HCT116 (cell line): ENCODE results near the gene CLEC19A. TPM values are rescaled to one million over a fixed set of nuclear protein-coding genes. Genes with fewer than 3 reads are reported as not detected.

Experiments
- ATAC-seq: fragments of 200-7000 bp; cut with Tn5 transposase; 2 replicates; pipeline ENCODE4 v1.9.1; 2020; ENCODE audit warnings: mild to moderate bottlenecking, moderate library complexity
- BruUV-seq: library from RNA; stranded (reverse); fragments of 400-500 nt; replicated peaks from 2 replicates; lab custom pipeline; 2021; lab: Mats Ljungman, UMichigan
- CTCF ChIA-PET: fragments of 300-600 bp; sonication (Branson Sonifier 250); formaldehyde crosslinking; loops from one replicate; lab custom pipeline; 2021; ENCODE audit warnings: antibody characterized with exemption; lab: Charles Lee
- POLR2A ChIA-PET: fragments of 300-600, 350-600 bp; sonication (Branson Sonifier 250); formaldehyde crosslinking; loops from one replicate; lab custom pipeline; 2021; ENCODE audit warnings: antibody characterized with exemption; lab: Charles Lee
- RAD21 ChIA-PET, 2 experiments: fragments of 300-600 bp; sonication (Branson Sonifier 250); formaldehyde crosslinking; loops; one replicate each; lab custom pipeline; 2023; ENCODE audit warnings: low total read pairs in 2 of 2; ENCODE audit not compliant: uncharacterized antibody in 2 of 2, unreplicated experiment in 2 of 2, low non-redundant PET in 1 of 2; lab: Charles Lee
- DNase-seq: peaks from one replicate; pipeline ENCODE4 v3.0.0-alpha.2; 2010; ENCODE audit warnings: low read depth, low spot score
- H2AFZ ChIP-seq: fragments of 200-600 bp; shearing (Covaris generic), sonication (generic); 2 replicates; pipeline ENCODE4 v1.6.1; 2017; ENCODE audit warnings: low read depth, mixed run types, mixed read lengths, antibody characterized with exemption, low read length; ENCODE audit not compliant: poor library complexity, severe bottlenecking
- H3K27ac ChIP-seq: 2 replicates; pipeline ENCODE4 v1.5.1; 2012; ENCODE audit warnings: low read depth, low read length
- H3K27me3 ChIP-seq: fragments of 200-600 bp; sonication (generic); 2 replicates; pipeline ENCODE4 v1.6.1; 2016; ENCODE audit warnings: mixed run types, low read length, mixed read lengths; ENCODE audit not compliant: insufficient read depth
- H3K36me3 ChIP-seq, 2 experiments: fragments of 200-500 bp in 1 of 2; fragments of 200-600 bp in 1 of 2; sonication (Bioruptor generic) in 1 of 2; sonication (generic) in 1 of 2; 2 replicates each; pipeline versions ENCODE4 v1.5.1 to v1.6.1; 2014 to 2016; ENCODE audit warnings: low read length in 2 of 2, inconsistent platforms in 1 of 2, mixed read lengths in 1 of 2, mixed run types in 1 of 2; ENCODE audit not compliant: insufficient read depth in 2 of 2, control insufficient read depth in 1 of 2
- H3K4me1 ChIP-seq, 2 experiments: fragments of 200-600 bp in 1 of 2; sonication (generic) in 1 of 2; 2 replicates each; pipeline versions ENCODE4 v1.5.1 to v1.6.1; 2012 to 2017; ENCODE audit warnings: low read length in 2 of 2, inconsistent platforms in 1 of 2, mild to moderate bottlenecking in 1 of 2, mixed read lengths in 1 of 2, mixed run types in 1 of 2, moderate library complexity in 1 of 2; ENCODE audit not compliant: insufficient read depth in 2 of 2, control insufficient read depth in 1 of 2
- H3K4me2 ChIP-seq: fragments of 200-600 bp; sonication (generic); 2 replicates; pipeline ENCODE4 v1.6.1; 2017; ENCODE audit warnings: mixed run types, low read length, mixed read lengths
- H3K4me3 ChIP-seq, 2 experiments: fragments of 200-600 bp in 1 of 2; sonication (generic) in 1 of 2; replicated peaks in 1 of 2; 2 replicates each; pipeline ENCODE4 v1.5.1; 2011 to 2016; ENCODE audit warnings: low read length in 2 of 2, control low read depth in 1 of 2, low read depth in 1 of 2, mild to moderate bottlenecking in 1 of 2, mixed read lengths in 1 of 2, mixed run types in 1 of 2
- H3K79me2 ChIP-seq: fragments of 200-600 bp; sonication (generic); 2 replicates; pipeline ENCODE4 v1.6.1; 2017; ENCODE audit warnings: mild to moderate bottlenecking, mixed run types, low read length, moderate library complexity, mixed read lengths; ENCODE audit not compliant: insufficient read depth
- H3K9ac ChIP-seq: fragments of 200-600 bp; sonication (generic); 2 replicates; pipeline ENCODE4 v1.6.1; 2016; ENCODE audit warnings: low read length, mixed read lengths
- H3K9me2 ChIP-seq: fragments of 200-600 bp; sonication (generic), shearing (Covaris generic); 2 replicates; pipeline ENCODE4 v1.6.1; 2017; ENCODE audit warnings: mixed run types, mild to moderate bottlenecking, moderate library complexity; ENCODE audit not compliant: insufficient read depth
- H3K9me3 ChIP-seq, 2 experiments: fragments of 200-500 bp in 1 of 2; fragments of 200-600 bp in 1 of 2; sonication (Bioruptor generic) in 1 of 2; sonication (generic) in 1 of 2; 2 replicates each; pipeline ENCODE4 v1.6.1; 2014 to 2017; ENCODE audit warnings: low read length in 2 of 2, mixed read lengths in 2 of 2, inconsistent platforms in 1 of 2, low read depth in 1 of 2, mild to moderate bottlenecking in 1 of 2, mixed run types in 1 of 2, moderate library complexity in 1 of 2; ENCODE audit not compliant: control insufficient read depth in 1 of 2, insufficient read depth in 1 of 2
- H4K20me1 ChIP-seq: fragments of 200-600 bp; sonication (generic), shearing (Covaris generic); 2 replicates; pipeline ENCODE4 v1.6.1; 2017; ENCODE audit warnings: mixed run types, mild to moderate bottlenecking, moderate library complexity; ENCODE audit not compliant: insufficient read depth
- CBX3 ChIP-seq: IDR thresholded peaks from 2 replicates; pipeline ENCODE4 v1.6.1; 2012; ENCODE audit warnings: low read depth
- CEBPB ChIP-seq: IDR thresholded peaks from 2 replicates; pipeline ENCODE4 v1.6.1; 2012; ENCODE audit warnings: low read depth
- CTCF ChIP-seq, 3 experiments: fragments of 200-600 bp in 1 of 3; sonication (generic) in 1 of 3; IDR thresholded peaks in 2 of 3; conservative IDR thresholded peaks in 1 of 3; 2 replicates each; pipeline ENCODE4 v1.5.1; 2012 to 2017; ENCODE audit warnings: low read depth in 2 of 3, low read length in 2 of 3, antibody characterized with exemption in 1 of 3, borderline replicate concordance in 1 of 3, control low read depth in 1 of 3, mild to moderate bottlenecking in 1 of 3, mixed read lengths in 1 of 3, mixed run types in 1 of 3, moderate library complexity in 1 of 3; ENCODE audit not compliant: insufficient read depth in 1 of 3
- EGR1 ChIP-seq: IDR thresholded peaks from 2 replicates; pipeline ENCODE4 v1.6.1; 2012; ENCODE audit warnings: low read depth
- EZH2 ChIP-seq: fragments of 200-600 bp; sonication (generic); IDR thresholded peaks from 2 replicates; pipeline ENCODE4 v1.6.1; 2017; ENCODE audit warnings: antibody characterized with exemption, mixed run types
- JUND ChIP-seq: IDR thresholded peaks from 2 replicates; pipeline ENCODE4 v1.6.1; 2012
- POLR2A ChIP-seq: IDR thresholded peaks from 2 replicates; pipeline ENCODE4 v1.7.0; 2011; ENCODE audit warnings: borderline replicate concordance; ENCODE audit not compliant: insufficient read depth, insufficient read length; ENCODE audit errors: extremely low read depth
- POLR2AphosphoS5 ChIP-seq: IDR thresholded peaks from 2 replicates; pipeline ENCODE4 v1.6.1; 2011; ENCODE audit warnings: mild to moderate bottlenecking, low read depth, low read length, moderate library complexity
- RAD21 ChIP-seq: IDR thresholded peaks from 2 replicates; pipeline ENCODE4 v1.6.1; 2012; ENCODE audit warnings: low read depth, mild to moderate bottlenecking
- REST ChIP-seq: IDR thresholded peaks from 2 replicates; pipeline ENCODE4 v1.6.1; 2012; ENCODE audit warnings: low read depth
- SIN3A ChIP-seq: IDR thresholded peaks from 2 replicates; pipeline ENCODE4 v1.6.1; 2012; ENCODE audit warnings: low read depth
- SRF ChIP-seq: IDR thresholded peaks from 2 replicates; pipeline ENCODE4 v1.6.1; 2012; ENCODE audit warnings: low read depth
- TCF7L2 ChIP-seq: IDR thresholded peaks from 2 replicates; pipeline ENCODE4 v1.7.0; 2011; ENCODE audit warnings: borderline replicate concordance, inconsistent platforms; ENCODE audit not compliant: insufficient read depth, insufficient read length; ENCODE audit errors: extremely low read depth
- ZFX ChIP-seq: fragments of 450-650 bp; IDR thresholded peaks from 2 replicates; pipeline ENCODE4 v1.6.1; 2017
- ZNF274 ChIP-seq: fragments of 200-500 bp; sonication (Bioruptor generic); IDR thresholded peaks from 2 replicates; pipeline ENCODE4 v1.6.1; 2014; ENCODE audit warnings: mild to moderate bottlenecking, low read depth, low read length, inconsistent platforms
- intact Hi-C: fragments of 100-400 bp; cut with micrococcal nuclease; formaldehyde crosslinking; loops from 2 replicates; pipeline ENCODE4 v1.10.0; 2022
- total RNA-seq: library from RNA; stranded (reverse); gene quantifications from one replicate; pipeline ENCODE4 v1.2.1, GENCODE V29; 2021; ENCODE audit not compliant: unreplicated experiment
- TF ChIP-seq, protein P1 (sequence below): IDR thresholded peaks from 2 replicates; pipeline ENCODE4 v1.6.1; 2012
- TF ChIP-seq, protein P2 (sequence below): IDR thresholded peaks from 2 replicates; pipeline ENCODE4 v1.6.1; 2011; ENCODE audit warnings: mild to moderate bottlenecking, low read length, moderate library complexity; ENCODE audit not compliant: insufficient replicate concordance; ENCODE audit errors: extremely low read depth

CLEC19A gene
- total RNA-seq, 1 experiment from 2014 or later = not detected

DNA sequence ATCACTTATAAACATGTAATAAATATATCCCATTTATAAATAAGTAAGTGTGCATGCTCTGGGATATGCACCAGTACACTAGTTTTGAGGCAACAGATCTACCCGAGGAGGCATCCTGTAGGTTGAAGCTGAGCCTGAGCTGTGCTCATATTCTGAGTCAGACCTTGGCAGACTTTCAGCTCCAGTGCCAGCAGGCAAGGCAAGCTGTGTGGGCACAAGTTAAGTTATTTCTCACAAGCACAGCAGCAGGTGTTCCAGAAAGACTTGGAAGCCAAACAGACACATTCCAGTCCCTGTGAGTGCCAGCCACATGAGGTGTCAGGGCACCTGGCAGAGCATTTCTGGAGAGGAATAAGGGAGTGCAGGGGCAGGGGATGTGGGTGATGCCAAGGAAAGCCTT lies 1.3 kb upstream of the CLEC19A start (continued):
- TF ChIP-seq TCF7L2 = peak; percentile 28

DNA sequence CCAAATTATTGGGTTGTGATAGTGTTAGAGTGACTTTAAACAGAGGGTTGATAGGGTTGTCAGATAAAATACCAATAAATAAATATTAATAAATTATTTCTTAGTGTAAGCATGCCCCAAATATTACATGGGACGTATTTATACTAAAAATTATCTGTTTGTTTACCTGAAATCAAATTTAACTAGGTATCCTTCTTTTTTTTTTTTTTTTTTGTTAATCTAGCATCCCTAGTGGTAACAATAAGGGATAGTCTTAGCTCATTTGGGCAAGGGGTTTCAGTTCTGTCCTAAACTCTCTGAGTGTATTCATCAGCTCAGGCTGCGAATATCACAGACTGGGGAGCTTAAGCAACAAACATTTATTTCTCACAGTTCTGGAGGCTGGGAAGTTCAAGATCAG lies 1.3 kb downstream of the CLEC19A start:
- Histone ChIP-seq H4K20me1 (no peaks in the 10 kb centered on the region), H3K4me2 (no peak overlapping the region), H3K27me3 (no peaks in the 10 kb centered on the region), H3K9ac (no peak overlapping the region), H2AFZ (no peak overlapping the region), H3K27ac (no peak overlapping the region), H3K9me3 (no peaks in the 10 kb centered on the region), H3K4me1 (peaks cover 36 to 37% of the 10 kb centered on the region in 2 experiments), H3K36me3 (no peaks in the 10 kb centered on the region), H3K79me2 (no peaks in the 10 kb centered on the region), H3K4me3 (no peak overlapping the region), H3K9me2 (no peaks in the 10 kb centered on the region)
- ATAC-seq = no peak
- intact Hi-C loops = no loop called here
- BruUV-seq = no TSS peak
- POLR2A ChIA-PET = no interaction called here
- CTCF ChIA-PET = interaction anchor here (1.2 kb wide), 1 partner anchor 23 kb away, joined by 3 read pairs; no protein-coding TSS in a partner anchor
- no peak for DNase-seq
- no peak for TF ChIP-seq CEBPB
- TF ChIP-seq, protein P1, sequence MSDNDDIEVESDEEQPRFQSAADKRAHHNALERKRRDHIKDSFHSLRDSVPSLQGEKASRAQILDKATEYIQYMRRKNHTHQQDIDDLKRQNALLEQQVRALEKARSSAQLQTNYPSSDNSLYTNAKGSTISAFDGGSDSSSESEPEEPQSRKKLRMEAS = no peak
- TF ChIP-seq CBX3 = no peak
- TF ChIP-seq, protein P2, sequence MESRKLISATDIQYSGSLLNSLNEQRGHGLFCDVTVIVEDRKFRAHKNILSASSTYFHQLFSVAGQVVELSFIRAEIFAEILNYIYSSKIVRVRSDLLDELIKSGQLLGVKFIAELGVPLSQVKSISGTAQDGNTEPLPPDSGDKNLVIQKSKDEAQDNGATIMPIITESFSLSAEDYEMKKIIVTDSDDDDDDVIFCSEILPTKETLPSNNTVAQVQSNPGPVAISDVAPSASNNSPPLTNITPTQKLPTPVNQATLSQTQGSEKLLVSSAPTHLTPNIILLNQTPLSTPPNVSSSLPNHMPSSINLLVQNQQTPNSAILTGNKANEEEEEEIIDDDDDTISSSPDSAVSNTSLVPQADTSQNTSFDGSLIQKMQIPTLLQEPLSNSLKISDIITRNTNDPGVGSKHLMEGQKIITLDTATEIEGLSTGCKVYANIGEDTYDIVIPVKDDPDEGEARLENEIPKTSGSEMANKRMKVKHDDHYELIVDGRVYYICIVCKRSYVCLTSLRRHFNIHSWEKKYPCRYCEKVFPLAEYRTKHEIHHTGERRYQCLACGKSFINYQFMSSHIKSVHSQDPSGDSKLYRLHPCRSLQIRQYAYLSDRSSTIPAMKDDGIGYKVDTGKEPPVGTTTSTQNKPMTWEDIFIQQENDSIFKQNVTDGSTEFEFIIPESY = no peak
- no peak for TF ChIP-seq SRF
- no peak for TF ChIP-seq POLR2A
- TF ChIP-seq JUND = no peak
- no peak for TF ChIP-seq EGR1
- TF ChIP-seq ZFX = no peak
- TF ChIP-seq TCF7L2 = no peak
- no peak for TF ChIP-seq RAD21
- no peak for TF ChIP-seq CTCF (IDR thresholded peaks at IDR 0.05 in 2 of 3, conservative IDR thresholded peaks at IDR 0.05 in 1 of 3; ENCODE audit: borderline replicate concordance in 1 of 3, insufficient read depth in 1 of 3, low read depth in 2 of 3, low read length in 2 of 3)
- no peak for TF ChIP-seq REST
- no peak for TF ChIP-seq EZH2
- TF ChIP-seq SIN3A = no peak
- TF ChIP-seq POLR2AphosphoS5 = no peak
- TF ChIP-seq ZNF274 = no peak
- RAD21 ChIA-PET = no interaction called here
